DOHH2 (cell line): ENCODE data around the gene PACS2.

Source experiments
- CTCF ChIP-seq: fragments of 200-600 bp; sonication (generic); IDR thresholded peaks from one replicate; pipeline ENCODE4 v1.5.1; 2014; ENCODE audit warnings: antibody characterized with exemption, mild to moderate bottlenecking, low read depth, low read length; ENCODE audit not compliant: poor library complexity, severe bottlenecking
- EZH2phosphoT487 ChIP-seq: fragments of 200-600 bp; sonication (generic); IDR thresholded peaks from 2 replicates; pipeline ENCODE4 v1.6.1; 2017; ENCODE audit warnings: borderline replicate concordance, mild to moderate bottlenecking, antibody characterized with exemption, low read length, moderate library complexity, mixed read lengths

DNA sequence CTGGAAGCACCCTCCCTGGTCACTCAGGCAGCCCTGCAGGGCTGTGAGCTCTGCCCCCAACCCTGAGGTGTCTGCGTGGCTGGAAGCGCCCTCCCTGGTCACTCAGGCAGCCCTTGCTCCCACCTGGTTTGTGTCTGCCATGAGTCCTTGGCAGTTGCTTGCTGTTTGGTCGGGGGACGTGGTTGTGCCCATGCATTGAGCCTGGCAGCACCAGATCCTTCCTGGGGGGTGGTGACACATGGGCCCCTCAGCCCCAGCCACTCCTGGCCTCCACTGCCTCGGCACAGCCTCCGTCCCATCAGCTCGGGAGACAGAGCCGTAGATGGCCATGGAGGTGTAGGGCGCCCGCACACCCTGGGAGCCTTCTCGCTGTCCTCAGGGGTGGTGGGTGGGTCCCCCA is 124.6 kb downstream of the PACS2 start:
- TF ChIP-seq CTCF (no peak), EZH2phosphoT487 (no peak)
